Measurements from ENCODE around the gene UPK1B.

GRCh38 chr3:119149484-119149883 is 23.9 kb upstream of the UPK1B start:
- TF ChIP-seq JUN (CRISPR knock-in tag; IDR thresholded peaks at IDR 0.05), result no peak
- TF ChIP-seq FOXP4 (CRISPR knock-in tag; IDR thresholded peaks at IDR 0.05), result no peak
- TF ChIP-seq E2F5 (CRISPR knock-in tag; IDR thresholded peaks at IDR 0.05), result no peak
- TF ChIP-seq CDX4 (CRISPR knock-in tag; IDR thresholded peaks at IDR 0.05; ENCODE audit: borderline replicate concordance), result no peak
- TF ChIP-seq, protein P1, sequence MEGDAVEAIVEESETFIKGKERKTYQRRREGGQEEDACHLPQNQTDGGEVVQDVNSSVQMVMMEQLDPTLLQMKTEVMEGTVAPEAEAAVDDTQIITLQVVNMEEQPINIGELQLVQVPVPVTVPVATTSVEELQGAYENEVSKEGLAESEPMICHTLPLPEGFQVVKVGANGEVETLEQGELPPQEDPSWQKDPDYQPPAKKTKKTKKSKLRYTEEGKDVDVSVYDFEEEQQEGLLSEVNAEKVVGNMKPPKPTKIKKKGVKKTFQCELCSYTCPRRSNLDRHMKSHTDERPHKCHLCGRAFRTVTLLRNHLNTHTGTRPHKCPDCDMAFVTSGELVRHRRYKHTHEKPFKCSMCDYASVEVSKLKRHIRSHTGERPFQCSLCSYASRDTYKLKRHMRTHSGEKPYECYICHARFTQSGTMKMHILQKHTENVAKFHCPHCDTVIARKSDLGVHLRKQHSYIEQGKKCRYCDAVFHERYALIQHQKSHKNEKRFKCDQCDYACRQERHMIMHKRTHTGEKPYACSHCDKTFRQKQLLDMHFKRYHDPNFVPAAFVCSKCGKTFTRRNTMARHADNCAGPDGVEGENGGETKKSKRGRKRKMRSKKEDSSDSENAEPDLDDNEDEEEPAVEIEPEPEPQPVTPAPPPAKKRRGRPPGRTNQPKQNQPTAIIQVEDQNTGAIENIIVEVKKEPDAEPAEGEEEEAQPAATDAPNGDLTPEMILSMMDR (IDR thresholded peaks at IDR 0.05), result no peak
- no peak for TF ChIP-seq ZNF512 (CRISPR knock-in tag; IDR thresholded peaks at IDR 0.05; ENCODE audit: borderline replicate concordance)
- TF ChIP-seq FOXK1 (CRISPR knock-in tag; IDR thresholded peaks at IDR 0.05), result no peak
- no peak for TF ChIP-seq ZNF121 (CRISPR knock-in tag; IDR thresholded peaks at IDR 0.05)
- no peak for TF ChIP-seq E2F1 (CRISPR knock-in tag; IDR thresholded peaks at IDR 0.05)
- no peak for TF ChIP-seq SP1 (CRISPR knock-in tag; conservative IDR thresholded peaks at IDR 0.05)
- no peak for TF ChIP-seq CBFB (CRISPR knock-in tag; IDR thresholded peaks at IDR 0.05; ENCODE audit: low read depth)

Measured in WTC11 (cell line).